MCF 10A (cell line): ENCODE results near the gene ASCL3. TPM values are rescaled to one million over a fixed set of nuclear protein-coding genes. Genes with fewer than 3 reads are reported as not detected.

Experiments used
- BruUV-seq: library from RNA; stranded (reverse); fragments of 400-500 nt; replicated peaks from 2 replicates; lab custom pipeline; 2021; lab: Mats Ljungman, UMichigan
- CTCF ChIA-PET: fragments of 300-600 bp; sonication (Branson Sonifier 250); formaldehyde crosslinking; extraction: SDS; loops from one replicate; lab custom pipeline; 2021; ENCODE audit warnings: antibody characterized with exemption, inconsistent platforms; lab: Yijun Ruan, JAX
- POLR2A ChIA-PET: fragments of 300-600, 350-650 bp; sonication (Branson Sonifier 250); formaldehyde crosslinking; extraction: SDS; loops from one replicate; lab custom pipeline; 2020; ENCODE audit warnings: antibody characterized with exemption, inconsistent platforms; lab: Yijun Ruan, JAX
- DNase-seq: peaks from one replicate; pipeline ENCODE4 v3.0.0-alpha.2; 2018; ENCODE audit not compliant: unreplicated experiment
- H3K27ac Mint-ChIP-seq: one replicate; pipeline ENCODE4 v1.8.0; 2022; ENCODE audit warnings: mild to moderate bottlenecking, low read depth, mixed read lengths; ENCODE audit not compliant: unreplicated experiment
- H3K27me3 Mint-ChIP-seq: one replicate; pipeline ENCODE4 v1.8.0; 2022; ENCODE audit warnings: mixed read lengths; ENCODE audit not compliant: insufficient read depth, unreplicated experiment
- H3K36me3 Mint-ChIP-seq: one replicate; pipeline ENCODE4 v1.8.0; 2022; ENCODE audit warnings: mild to moderate bottlenecking, moderate library complexity, mixed read lengths; ENCODE audit not compliant: insufficient read depth, unreplicated experiment
- H3K4me1 Mint-ChIP-seq: one replicate; pipeline ENCODE4 v1.8.0; 2022; ENCODE audit warnings: mixed read lengths; ENCODE audit not compliant: insufficient read depth, unreplicated experiment
- H3K4me3 Mint-ChIP-seq: one replicate; pipeline ENCODE4 v1.8.0; 2022; ENCODE audit warnings: mild to moderate bottlenecking, moderate library complexity, mixed read lengths; ENCODE audit not compliant: unreplicated experiment
- H3K9me3 Mint-ChIP-seq: one replicate; pipeline ENCODE4 v1.8.0; 2022; ENCODE audit warnings: mixed read lengths; ENCODE audit not compliant: unreplicated experiment
- intact Hi-C: fragments of 100-400 bp; cut with micrococcal nuclease; formaldehyde crosslinking; loops from 2 replicates; pipeline ENCODE4 v1.14.1; 2022
- total RNA-seq: library from RNA; stranded (reverse); gene quantifications from 2 replicates; pipeline ENCODE4 v1.2.3, GENCODE V29; 2022
- TF ChIP-seq, protein P1 (sequence below): fragments of 200-600 bp; IDR thresholded peaks from one replicate; pipeline ENCODE4 v1.8.0; 2022; ENCODE audit warnings: antibody characterized with exemption, mild to moderate bottlenecking; ENCODE audit not compliant: unreplicated experiment

Gene ASCL3
- total RNA-seq, 1 experiment from 2014 or later: not detected

DNA sequence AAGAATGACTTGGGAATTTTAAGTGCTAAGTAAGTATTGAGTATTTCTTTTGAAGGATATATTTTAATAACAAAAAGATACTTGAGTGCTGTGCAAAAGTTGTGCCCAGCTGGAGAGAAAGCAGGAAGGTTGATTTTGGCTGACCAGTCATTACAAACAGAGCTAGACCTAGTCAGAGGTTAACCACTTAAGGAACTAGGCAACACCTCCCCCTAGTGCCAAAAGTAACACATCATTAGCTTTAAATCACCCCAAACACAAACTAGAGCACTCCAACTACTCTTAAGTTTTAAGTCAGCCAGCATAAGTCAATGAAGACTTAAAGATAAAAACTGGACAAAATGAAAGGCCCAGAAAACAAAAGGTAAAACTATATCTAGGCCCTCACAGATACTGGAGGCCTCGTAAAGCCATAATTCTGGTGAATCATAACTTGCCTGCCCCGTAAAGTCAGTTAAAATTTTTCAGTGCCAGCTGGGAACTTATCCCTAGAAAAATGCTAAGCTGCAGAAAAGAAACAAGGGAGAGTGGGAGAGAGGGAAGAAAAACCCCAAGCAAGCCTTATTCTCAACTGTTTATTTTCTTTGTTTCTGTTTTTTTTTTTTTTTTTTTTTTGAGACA, 16.8 kb upstream of the ASCL3 start:
- ChIA-PET POLR2A (interaction anchor here (0.7 to 3.4 kb wide), 16 partner anchors 9 to 395 kb away, joined by 3 to 36 read pairs (median 4); partner anchors contain the start of genes AKIP1, RPL27A and TRIM66), CTCF (interaction anchor here (0.6 to 8.4 kb wide), 63 partner anchors 9 to 1118 kb away, joined by 3 to 155 read pairs (median 4); partner anchors contain the start of genes AKIP1, ASCL3, RPL27A and TRIM66)
- H3K36me3 Mint-ChIP-seq: peaks cover 19% of the 10 kb centered on the region
- H3K9me3 Mint-ChIP-seq: no peaks in the 10 kb centered on the region
- no peaks in the 10 kb centered on the region for H3K27me3 Mint-ChIP-seq
- no peak overlapping the region for H3K4me3 Mint-ChIP-seq
- no peak overlapping the region for H3K27ac Mint-ChIP-seq
- intact Hi-C loops: loop anchor here (1.0 to 10.0 kb wide), 5 partner anchors 45 to 735 kb away; no protein-coding TSS in a partner anchor
- DNase-seq: peak; percentile 87
- peaks cover 20% of the 10 kb centered on the region for H3K4me1 Mint-ChIP-seq
- BruUV-seq: no TSS peak
- TF ChIP-seq, protein P1, sequence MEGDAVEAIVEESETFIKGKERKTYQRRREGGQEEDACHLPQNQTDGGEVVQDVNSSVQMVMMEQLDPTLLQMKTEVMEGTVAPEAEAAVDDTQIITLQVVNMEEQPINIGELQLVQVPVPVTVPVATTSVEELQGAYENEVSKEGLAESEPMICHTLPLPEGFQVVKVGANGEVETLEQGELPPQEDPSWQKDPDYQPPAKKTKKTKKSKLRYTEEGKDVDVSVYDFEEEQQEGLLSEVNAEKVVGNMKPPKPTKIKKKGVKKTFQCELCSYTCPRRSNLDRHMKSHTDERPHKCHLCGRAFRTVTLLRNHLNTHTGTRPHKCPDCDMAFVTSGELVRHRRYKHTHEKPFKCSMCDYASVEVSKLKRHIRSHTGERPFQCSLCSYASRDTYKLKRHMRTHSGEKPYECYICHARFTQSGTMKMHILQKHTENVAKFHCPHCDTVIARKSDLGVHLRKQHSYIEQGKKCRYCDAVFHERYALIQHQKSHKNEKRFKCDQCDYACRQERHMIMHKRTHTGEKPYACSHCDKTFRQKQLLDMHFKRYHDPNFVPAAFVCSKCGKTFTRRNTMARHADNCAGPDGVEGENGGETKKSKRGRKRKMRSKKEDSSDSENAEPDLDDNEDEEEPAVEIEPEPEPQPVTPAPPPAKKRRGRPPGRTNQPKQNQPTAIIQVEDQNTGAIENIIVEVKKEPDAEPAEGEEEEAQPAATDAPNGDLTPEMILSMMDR: peak; percentile 66

DNA sequence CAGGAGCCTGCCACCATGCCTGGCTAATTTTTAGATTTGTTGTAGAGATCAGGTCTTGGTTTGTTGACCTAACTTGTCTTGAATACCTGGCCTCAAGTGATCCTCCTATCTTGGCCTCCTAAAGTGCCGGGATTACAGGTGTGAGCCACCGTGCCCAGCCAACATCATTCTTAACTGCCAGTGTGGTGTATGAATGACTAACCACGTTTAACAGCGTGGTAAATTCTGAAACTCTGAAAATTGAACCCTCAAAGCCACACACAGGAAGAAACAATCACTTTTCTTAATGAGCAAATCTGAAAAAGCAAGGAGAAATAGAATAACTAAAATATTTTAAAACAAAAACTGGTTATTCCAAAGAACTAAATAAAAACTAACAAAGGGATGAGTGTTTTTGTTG, 14.0 kb upstream of the ASCL3 start:
- DNase-seq: no peak
- Mint-ChIP-seq H3K36me3 (peaks cover 40% of the 10 kb centered on the region), H3K4me3 (no peak overlapping the region), H3K27me3 (no peaks in the 10 kb centered on the region), H3K9me3 (no peaks in the 10 kb centered on the region), H3K4me1 (peaks cover 7% of the 10 kb centered on the region), H3K27ac (no peak overlapping the region)
- POLR2A ChIA-PET: no interaction called here
- intact Hi-C loops: loop anchor here (5.0 to 10.0 kb wide), 2 partner anchors 285 to 732 kb away; no protein-coding TSS in a partner anchor
- TF ChIP-seq, protein P1: no peak
- CTCF ChIA-PET: interaction anchor here (0.8 to 8.4 kb wide), 6 partner anchors 7 to 271 kb away, joined by 3 to 155 read pairs (median 18); partner anchors contain the start of gene AKIP1
- BruUV-seq: no TSS peak

DNA sequence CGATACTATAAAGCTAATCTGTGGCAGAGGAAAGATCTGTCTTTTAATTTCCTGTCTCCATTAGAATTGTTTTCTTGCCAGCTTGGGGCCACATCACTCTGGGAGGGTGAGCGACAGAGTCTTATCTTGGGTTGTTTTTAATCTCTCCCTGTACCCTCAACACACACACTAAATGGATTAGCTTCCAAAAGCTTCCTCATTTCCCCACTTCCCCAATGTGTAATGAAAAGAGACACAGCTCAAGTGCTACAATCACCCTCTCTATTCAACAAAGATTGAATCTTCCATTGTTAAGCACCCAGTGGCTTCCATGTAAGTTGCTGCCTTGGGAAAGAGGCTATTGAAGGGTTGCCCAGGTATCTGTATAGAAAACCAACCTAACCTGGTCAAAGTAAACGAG, 6.1 kb upstream of the ASCL3 start:
- BruUV-seq: no TSS peak
- H3K27ac Mint-ChIP-seq: no peak overlapping the region
- H3K36me3 Mint-ChIP-seq: peaks cover 52% of the 10 kb centered on the region
- no peaks in the 10 kb centered on the region for H3K4me1 Mint-ChIP-seq
- H3K27me3 Mint-ChIP-seq: no peaks in the 10 kb centered on the region
- H3K4me3 Mint-ChIP-seq: no peak overlapping the region
- intact Hi-C loops: no loop called here
- ChIA-PET POLR2A (interaction anchor here (1.1 kb wide), 1 partner anchor 267 kb away, joined by 4 read pairs; the partner anchor contains the start of genes RPL27A and TRIM66), CTCF (interaction anchor here (0.7 to 3.7 kb wide), 6 partner anchors 9 to 191 kb away, joined by 3 to 45 read pairs (median 4); no protein-coding TSS in a partner anchor)
- no peak for DNase-seq
- H3K9me3 Mint-ChIP-seq: no peaks in the 10 kb centered on the region
- TF ChIP-seq, protein P1: no peak

DNA sequence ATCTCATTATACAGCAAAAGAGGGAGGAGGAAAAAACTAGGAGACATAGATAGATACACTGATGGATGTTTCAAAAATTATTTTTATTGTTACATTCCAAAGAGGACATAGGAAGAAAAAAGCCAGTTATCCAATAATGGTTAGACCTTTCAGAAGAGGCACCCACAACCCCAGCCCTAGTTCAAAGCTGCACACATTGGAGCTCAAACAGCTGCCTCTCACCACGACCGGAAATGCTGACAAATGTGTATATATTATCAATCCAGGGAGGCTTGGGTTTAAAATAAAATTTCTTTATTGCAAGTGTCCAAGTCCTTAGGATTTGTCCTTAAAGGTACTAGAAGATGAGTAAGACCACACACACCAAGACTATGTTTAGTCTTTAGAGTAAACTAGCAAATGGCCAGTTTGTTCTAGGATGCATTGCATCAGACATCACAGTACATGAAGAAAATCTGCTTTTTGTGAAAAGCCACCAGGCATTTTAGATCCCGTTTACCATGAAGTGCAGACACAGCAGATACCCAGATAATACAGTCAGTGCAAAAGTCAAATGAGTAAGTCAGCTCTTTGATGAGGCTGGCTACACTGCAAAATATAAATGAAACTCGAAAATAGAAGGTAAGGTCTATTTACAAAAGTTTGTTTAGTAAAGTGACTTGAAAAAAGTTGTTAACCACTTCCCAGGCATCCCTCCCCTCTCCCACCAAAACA, 4.6 kb upstream of the ASCL3 start:
- Mint-ChIP-seq H3K4me1 (no peaks in the 10 kb centered on the region), H3K9me3 (no peaks in the 10 kb centered on the region), H3K4me3 (no peak overlapping the region), H3K27ac (no peak overlapping the region), H3K27me3 (no peaks in the 10 kb centered on the region), H3K36me3 (peaks cover 37% of the 10 kb centered on the region)
- ChIA-PET POLR2A (interaction anchor here (1.4 kb wide), 1 partner anchor 12 kb away, joined by 3 read pairs; no protein-coding TSS in a partner anchor), CTCF (interaction anchor here (0.7 to 2.1 kb wide), 6 partner anchors 10 to 66 kb away, joined by 3 to 6 read pairs (median 4); no protein-coding TSS in a partner anchor)
- intact Hi-C loops: no loop called here
- DNase-seq: no peak
- TSS peak; percentile 60 for BruUV-seq
- TF ChIP-seq, protein P1: no peak
